K562 (cell line): ENCODE results near the gene EML6.

ENCODE experiments used
- FOXK2 ChIP-seq, 2 experiments: fragments of 450-650 bp; IDR thresholded peaks in 1 of 2; conservative IDR thresholded peaks in 1 of 2; 2 replicates each; pipeline ENCODE4 v1.6.1; 2016; ENCODE audit warnings: low read depth in 2 of 2, mild to moderate bottlenecking in 1 of 2
- HDAC2 ChIP-seq: fragments of 450-650 bp; IDR thresholded peaks from 2 replicates; pipeline ENCODE4 v1.6.1; 2016; ENCODE audit warnings: mild to moderate bottlenecking
- PTTG1 ChIP-seq: fragments of 450-650 bp; IDR thresholded peaks from 2 replicates; pipeline ENCODE4 v1.6.1; 2016; ENCODE audit warnings: low read depth, mild to moderate bottlenecking, missing genetic modification characterization, missing compliant biosample characterization

GRCh38 chr2:54906716-54907115, 183.3 kb downstream of the EML6 start:
- no peak for TF ChIP-seq HDAC2
- no peak for TF ChIP-seq PTTG1
- TF ChIP-seq FOXK2 (conservative IDR thresholded peaks at IDR 0.05 in 1 of 2, IDR thresholded peaks at IDR 0.05 in 1 of 2; ENCODE audit: low read depth in 2 of 2), result no peak
